Endodermal cell (in vitro differentiated cells): ENCODE data around the gene LDOC1. TPM values are rescaled to one million over a fixed set of nuclear protein-coding genes. Genes with fewer than 3 reads are reported as not detected.
A peak's percentile ranks its signal among the peaks of the same experiment; 100 is the strongest.

Source experiments
- DNase-seq: peaks from one replicate; pipeline ENCODE4 v3.0.0-alpha.2; 2017
- H3K27ac ChIP-seq: 2 replicates; pipeline ENCODE4 v1.5.1; 2013; ENCODE audit warnings: mild to moderate bottlenecking, low read depth, low read length, moderate library complexity
- H3K27me3 ChIP-seq: 2 replicates; pipeline ENCODE4 v1.6.1; 2013; ENCODE audit warnings: mild to moderate bottlenecking, low read length, moderate library complexity; ENCODE audit not compliant: insufficient read depth, control insufficient read depth, poor library complexity, severe bottlenecking
- H3K36me3 ChIP-seq: 2 replicates; pipeline ENCODE4 v1.7.0; 2013; ENCODE audit warnings: mild to moderate bottlenecking, low read length, moderate library complexity; ENCODE audit not compliant: control insufficient read depth, insufficient read depth
- H3K4me1 ChIP-seq: one replicate; pipeline ENCODE4 v1.7.0; 2013; ENCODE audit warnings: low read length; ENCODE audit not compliant: control insufficient read depth, insufficient read depth
- H3K4me3 ChIP-seq: 2 replicates; pipeline ENCODE4 v1.5.1; 2013; ENCODE audit warnings: mild to moderate bottlenecking, low read length, moderate library complexity
- H3K9ac ChIP-seq: 2 replicates; pipeline ENCODE4 v1.6.1; 2013; ENCODE audit warnings: mild to moderate bottlenecking, low read length, moderate library complexity; ENCODE audit not compliant: poor library complexity, severe bottlenecking; ENCODE audit errors: extremely low read depth
- H3K9me3 ChIP-seq: 2 replicates; pipeline ENCODE4 v1.6.1; 2013; ENCODE audit warnings: mild to moderate bottlenecking, low read length, moderate library complexity; ENCODE audit not compliant: control insufficient read depth
- H3K27ac Mint-ChIP-seq: 2 replicates; pipeline ENCODE4 v1.8.0; 2020; ENCODE audit warnings: mixed read lengths
- H3K27me3 Mint-ChIP-seq: 2 replicates; pipeline ENCODE4 v1.8.0; 2021; ENCODE audit warnings: mild to moderate bottlenecking, mixed read lengths; ENCODE audit not compliant: insufficient read depth
- H3K36me3 Mint-ChIP-seq: 2 replicates; pipeline ENCODE4 v1.8.0; 2020; ENCODE audit warnings: low read depth, mixed read lengths
- H3K4me1 Mint-ChIP-seq: 2 replicates; pipeline ENCODE4 v1.8.0; 2020; ENCODE audit warnings: mixed read lengths
- H3K4me3 Mint-ChIP-seq: 2 replicates; pipeline ENCODE4 v1.8.0; 2020; ENCODE audit warnings: mild to moderate bottlenecking, moderate library complexity, mixed read lengths
- H3K9me3 Mint-ChIP-seq: 2 replicates; pipeline ENCODE4 v1.8.0; 2020; ENCODE audit warnings: mild to moderate bottlenecking, mixed read lengths
- WGBS, 2 experiments: methylation state at CpG; one replicate each; pipeline versions ENCODE4 v1.1.5 to v1.1.7; 2013; ENCODE audit warnings: missing lambda C conversion rate in 2 of 2, mixed read lengths in 1 of 2; ENCODE audit not compliant: insufficient coverage in 1 of 2, insufficient read length in 1 of 2; 5-methylcytosine and 5-hydroxymethylcytosine counted together
- long read RNA-seq, 4 experiments: library from polyadenylated mRNA in 2 of 4; library from RNA in 1 of 4; library from capped mRNA in 1 of 4; stranded (forward) in 3 of 4; unstranded in 1 of 4; transcript quantifications; one replicate each; pipeline ENCODE4 v2.0.0, GENCODE V29; 2020 to 2021; ENCODE audit warnings: inconsistent platforms in 1 of 4
- polyA plus RNA-seq, 2 experiments: library from polyadenylated mRNA; stranded (reverse); fragments of 50-300 nt; gene quantifications; one replicate each; pipeline ENCODE4 v1.2.3, GENCODE V29; 2013
- total RNA-seq, 2 donors: library from RNA; stranded (reverse); fragmentation: NEBNext Ultra II Directional in 1 of 2; extraction: Animal tissue kit (Norgen Biotek cat#: 25700) in 1 of 2; gene quantifications; 2 replicates in 1 of 2; 3 replicates in 1 of 2; pipeline ENCODE4 v1.2.1, GENCODE V29; 2021
- TF ChIP-seq, protein P1 (sequence below): fragments of 200-600 bp; sonication (generic); conservative IDR thresholded peaks from 2 replicates; pipeline ENCODE4 v1.5.0; 2021; ENCODE audit warnings: antibody characterized with exemption, mild to moderate bottlenecking

The LDOC1 gene
- 10 to 100 TPM; 60.6 to 71.0 TPM for total RNA-seq
- 44.4 TPM for polyA plus RNA-seq (2013, experiment 1 of 2)
- 42.0 TPM for polyA plus RNA-seq (2013, experiment 2 of 2)
- long read RNA-seq, experiment 1, transcript LDOC1-201 (1 exons, 1,381 nt), result major isoform, 41 of 46 reads
- long read RNA-seq, experiment 1, partial matches to known transcripts, result 0 of 46 reads
- long read RNA-seq, experiment 1, other reads (novel, unspliced or antisense), result 3 of 46 reads
- long read RNA-seq, experiment 2, transcript LDOC1-201 (1 exons, 1,381 nt), result major isoform, 81 of 81 reads
- long read RNA-seq, experiment 2, partial matches to known transcripts, result 0 of 81 reads
- long read RNA-seq, experiment 2, other reads (novel, unspliced or antisense), result 0 of 81 reads
- long read RNA-seq, experiment 3, transcript LDOC1-201 (1 exons, 1,381 nt), result major isoform, 93 of 98 reads
- long read RNA-seq, experiment 3, partial matches to known transcripts, result 0 of 98 reads
- long read RNA-seq, experiment 3, other reads (novel, unspliced or antisense), result 4 of 98 reads
- long read RNA-seq, experiment 4, transcript LDOC1-201 (1 exons, 1,381 nt), result major isoform, 184 of 194 reads
- long read RNA-seq, experiment 4, partial matches to known transcripts, result 0 of 194 reads
- long read RNA-seq, experiment 4, other reads (novel, unspliced or antisense), result 8 of 194 reads

DNA sequence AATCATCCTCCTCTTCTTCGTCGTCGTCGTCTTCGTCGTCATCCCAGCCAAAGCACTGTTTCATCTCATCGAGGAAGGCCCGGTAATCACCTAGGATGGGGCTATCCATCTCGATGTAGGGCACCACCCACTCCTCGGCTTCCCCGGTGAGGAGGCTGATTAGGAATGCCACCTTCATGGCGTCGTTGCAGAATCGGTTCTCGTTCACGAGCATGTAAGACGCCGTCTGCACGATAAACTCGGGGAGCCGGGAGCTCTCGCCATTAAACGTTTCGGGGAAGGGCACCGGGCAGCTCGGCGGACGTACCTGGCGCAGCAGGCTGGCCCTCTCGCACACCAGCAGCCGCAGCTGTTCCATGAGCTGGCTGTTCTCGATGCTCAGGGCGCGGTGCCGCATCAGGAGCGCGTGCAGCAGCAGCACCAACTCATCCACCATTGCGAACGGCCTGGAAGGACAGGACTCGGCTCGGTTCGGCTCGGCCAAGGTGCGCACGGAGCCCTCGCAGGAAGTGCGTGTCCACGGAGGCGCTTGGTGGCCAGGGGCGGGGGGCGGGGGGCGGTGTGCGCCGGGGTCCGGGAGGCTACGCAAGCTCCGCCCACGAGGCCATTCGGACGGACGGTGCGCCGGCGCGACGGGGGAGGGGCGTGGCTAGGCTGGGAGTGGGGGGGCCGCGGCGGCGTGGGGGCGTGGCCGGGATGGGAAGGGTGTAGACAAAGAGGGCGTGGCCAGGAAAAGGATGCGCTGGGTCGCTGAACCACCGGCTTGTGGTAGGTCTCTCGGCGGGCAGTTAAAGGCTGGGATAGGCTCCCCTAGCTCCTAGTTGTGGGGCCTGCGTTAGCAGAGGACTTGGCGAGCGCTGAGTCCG lies at the start of gene LDOC1:
LDOC1 (minus strand) TSS at position 544 of the 866 bp plus-strand sequence; CDS start at position 436, 108 bp downstream.
- Histone ChIP-seq H3K4me1 (no peaks in the 10 kb centered on the region), H3K4me3 (peak within 1 kb of the TSS; percentile 86), H3K27ac (no peak within 1 kb of the TSS), H3K36me3 (no peaks in the 10 kb centered on the region), H3K9me3 (no peaks in the 10 kb centered on the region), H3K9ac (peak within 1 kb of the TSS; percentile 55), H3K27me3 (no peaks in the 10 kb centered on the region)
- Mint-ChIP-seq H3K27me3 (no peaks in the 10 kb centered on the region), H3K9me3 (peaks cover 67% of the 10 kb centered on the region), H3K36me3 (peaks cover 13% of the 10 kb centered on the region), H3K27ac (peak within 1 kb of the TSS; percentile 79), H3K4me3 (peak within 1 kb of the TSS; percentile 85), H3K4me1 (peaks cover 9% of the 10 kb centered on the region)
- TF ChIP-seq, protein P1, sequence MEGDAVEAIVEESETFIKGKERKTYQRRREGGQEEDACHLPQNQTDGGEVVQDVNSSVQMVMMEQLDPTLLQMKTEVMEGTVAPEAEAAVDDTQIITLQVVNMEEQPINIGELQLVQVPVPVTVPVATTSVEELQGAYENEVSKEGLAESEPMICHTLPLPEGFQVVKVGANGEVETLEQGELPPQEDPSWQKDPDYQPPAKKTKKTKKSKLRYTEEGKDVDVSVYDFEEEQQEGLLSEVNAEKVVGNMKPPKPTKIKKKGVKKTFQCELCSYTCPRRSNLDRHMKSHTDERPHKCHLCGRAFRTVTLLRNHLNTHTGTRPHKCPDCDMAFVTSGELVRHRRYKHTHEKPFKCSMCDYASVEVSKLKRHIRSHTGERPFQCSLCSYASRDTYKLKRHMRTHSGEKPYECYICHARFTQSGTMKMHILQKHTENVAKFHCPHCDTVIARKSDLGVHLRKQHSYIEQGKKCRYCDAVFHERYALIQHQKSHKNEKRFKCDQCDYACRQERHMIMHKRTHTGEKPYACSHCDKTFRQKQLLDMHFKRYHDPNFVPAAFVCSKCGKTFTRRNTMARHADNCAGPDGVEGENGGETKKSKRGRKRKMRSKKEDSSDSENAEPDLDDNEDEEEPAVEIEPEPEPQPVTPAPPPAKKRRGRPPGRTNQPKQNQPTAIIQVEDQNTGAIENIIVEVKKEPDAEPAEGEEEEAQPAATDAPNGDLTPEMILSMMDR, result no peak
- 1% methylated on average over 63 of the region's 83 CpGs; no CpG with 5 or more reads in 1 of the 2 experiments for WGBS, 2 experiments
- DNase-seq, result peak; percentile 94

DNA sequence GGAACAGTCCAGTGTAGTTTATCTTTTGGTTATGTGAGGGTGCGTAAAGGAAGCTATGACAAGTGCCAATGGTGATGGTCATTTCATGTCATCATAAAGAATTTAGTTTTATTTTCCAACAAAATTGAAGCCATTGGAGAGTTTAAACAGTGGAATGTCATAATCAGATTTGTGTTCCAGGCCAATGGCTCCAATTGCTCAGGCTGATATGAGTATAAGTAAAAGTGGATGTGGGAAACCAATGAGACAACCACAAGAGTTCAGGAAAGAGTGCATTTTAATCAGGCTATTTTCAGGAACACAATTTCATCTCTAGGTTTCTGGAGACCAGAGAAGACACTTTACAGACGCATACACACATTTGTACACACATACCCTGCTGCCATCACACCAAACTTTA lies 44.7 kb upstream of the LDOC1 start:
- Histone ChIP-seq H3K27me3 (no peaks in the 10 kb centered on the region), H3K4me3 (no peak overlapping the region), H3K4me1 (no peaks in the 10 kb centered on the region), H3K27ac (no peak overlapping the region), H3K36me3 (no peaks in the 10 kb centered on the region), H3K9ac (no peak overlapping the region), H3K9me3 (no peaks in the 10 kb centered on the region)
- Mint-ChIP-seq H3K4me3 (no peak overlapping the region), H3K9me3 (peaks cover 56% of the 10 kb centered on the region), H3K36me3 (no peaks in the 10 kb centered on the region), H3K27ac (no peak overlapping the region), H3K27me3 (no peaks in the 10 kb centered on the region), H3K4me1 (no peaks in the 10 kb centered on the region)
- TF ChIP-seq, protein P1, result no peak
- 100% methylated on average over 1 of the region's 2 CpGs; no CpG with 5 or more reads in 1 of the 2 experiments for WGBS, 2 experiments
- no peak for DNase-seq

DNA sequence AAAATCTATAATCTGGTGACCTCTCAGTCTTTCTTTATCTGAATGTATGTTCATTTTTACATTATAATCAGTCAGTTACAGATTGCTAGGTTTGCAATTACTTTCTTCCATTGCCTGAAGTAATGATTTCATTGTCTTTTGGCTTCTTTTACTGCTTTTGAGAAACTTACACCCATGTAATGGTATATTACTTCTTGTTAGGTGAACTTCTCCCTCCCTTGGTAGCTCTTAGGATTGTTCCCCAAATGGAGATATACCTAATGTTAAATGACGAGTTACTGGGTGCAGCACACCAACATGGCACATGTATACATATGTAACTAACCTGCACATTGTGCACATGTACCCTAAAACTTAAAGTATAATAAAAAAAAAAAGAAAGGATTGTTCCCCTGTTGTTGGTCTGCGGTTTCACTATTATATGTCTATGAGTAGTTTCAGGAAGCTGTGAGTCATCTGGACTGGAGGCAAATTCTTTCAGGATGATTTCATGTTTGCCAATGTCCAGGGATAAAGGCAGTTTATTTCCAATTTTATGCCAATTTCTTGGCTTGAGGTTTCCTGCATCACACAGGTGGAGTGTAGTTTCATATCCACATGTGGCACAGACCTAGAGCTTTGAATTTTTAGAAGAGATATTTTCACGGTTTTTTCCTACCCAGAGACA lies 43.5 kb upstream of the LDOC1 start:
- Mint-ChIP-seq H3K4me1 (no peaks in the 10 kb centered on the region), H3K4me3 (no peak overlapping the region), H3K9me3 (peaks cover 56% of the 10 kb centered on the region), H3K36me3 (no peaks in the 10 kb centered on the region), H3K27me3 (no peaks in the 10 kb centered on the region), H3K27ac (no peak overlapping the region)
- TF ChIP-seq, protein P1, result no peak
- Histone ChIP-seq H3K27ac (no peak overlapping the region), H3K4me3 (no peak overlapping the region), H3K9me3 (no peaks in the 10 kb centered on the region), H3K9ac (no peak overlapping the region), H3K4me1 (no peaks in the 10 kb centered on the region), H3K36me3 (no peaks in the 10 kb centered on the region), H3K27me3 (no peaks in the 10 kb centered on the region)
- 100% methylated on average over 2 of the region's 3 CpGs; no CpG with 5 or more reads in 1 of the 2 experiments for WGBS, 2 experiments
- no peak for DNase-seq
